WTC11 (cell line): ENCODE data around the gene GRAP2. TPM values are rescaled to one million over a fixed set of nuclear protein-coding genes. Genes with fewer than 3 reads are reported as not detected.

Experiments
- ATAC-seq: fragments of 200-7000 bp; cut with Tn5 transposase; 2 replicates; pipeline ENCODE4 v1.10.0; 2021; ENCODE audit warnings: mild to moderate bottlenecking, moderate library complexity
- CTCF ChIA-PET: fragments of 300-600 bp; sonication (Branson Sonifier 250); formaldehyde crosslinking; loops from one replicate; lab custom pipeline; 2021; ENCODE audit warnings: antibody characterized with exemption; lab: Charles Lee
- POLR2A ChIA-PET: fragments of 350-600 bp; sonication (Branson Sonifier 250); formaldehyde crosslinking; loops from one replicate; lab custom pipeline; 2021; ENCODE audit warnings: antibody characterized with exemption; lab: Charles Lee
- DNase-seq: peaks from one replicate; pipeline ENCODE4 v3.0.0; 2021; ENCODE audit warnings: low spot score
- H3K27ac Mint-ChIP-seq: 2 replicates; pipeline ENCODE4 v1.8.0; 2021; ENCODE audit warnings: mixed read lengths
- H3K27me3 Mint-ChIP-seq: 2 replicates; pipeline ENCODE4 v1.8.0; 2021; ENCODE audit warnings: low read depth, mild to moderate bottlenecking, moderate library complexity, mixed read lengths
- H3K36me3 Mint-ChIP-seq: 2 replicates; pipeline ENCODE4 v1.8.0; 2021; ENCODE audit warnings: mixed read lengths
- H3K4me1 Mint-ChIP-seq: 2 replicates; pipeline ENCODE4 v1.8.0; 2022; ENCODE audit warnings: mixed read lengths
- H3K4me3 Mint-ChIP-seq: 2 replicates; pipeline ENCODE4 v1.8.0; 2021; ENCODE audit warnings: mild to moderate bottlenecking, moderate library complexity, mixed read lengths
- H3K9me3 Mint-ChIP-seq: 2 replicates; pipeline ENCODE4 v1.8.0; 2021; ENCODE audit warnings: mixed read lengths
- CBFB ChIP-seq: sonication (generic); formaldehyde crosslinking; IDR thresholded peaks from 2 replicates; pipeline ENCODE4 v1.8.1; 2022; ENCODE audit warnings: mild to moderate bottlenecking, low read depth, missing genetic modification reagents
- FOXJ3 ChIP-seq: sonication (generic); formaldehyde crosslinking; IDR thresholded peaks from 2 replicates; pipeline ENCODE4 v1.9.0; 2021; ENCODE audit warnings: missing genetic modification reagents, mild to moderate bottlenecking, borderline replicate concordance
- JAZF1 ChIP-seq: fragments of 250-450 bp; sonication (Bioruptor Pico); IDR thresholded peaks from 2 replicates; pipeline ENCODE4 v1.9.0; 2021; ENCODE audit warnings: moderate library complexity, mild to moderate bottlenecking, inconsistent platforms
- MAX ChIP-seq: sonication (generic); formaldehyde crosslinking; IDR thresholded peaks from 2 replicates; pipeline ENCODE4 v1.8.0; 2022; ENCODE audit warnings: mild to moderate bottlenecking, missing genetic modification reagents
- MYBL2 ChIP-seq: sonication (generic); formaldehyde crosslinking; IDR thresholded peaks from 2 replicates; pipeline ENCODE4 v1.8.1; 2023; ENCODE audit warnings: mild to moderate bottlenecking, moderate library complexity, missing genetic modification reagents
- NR1H2 ChIP-seq: sonication (generic); formaldehyde crosslinking; IDR thresholded peaks from 2 replicates; pipeline ENCODE4 v1.9.0; 2021; ENCODE audit warnings: mild to moderate bottlenecking, moderate library complexity, missing genetic modification reagents
- PREB ChIP-seq: sonication (generic); formaldehyde crosslinking; IDR thresholded peaks from 2 replicates; pipeline ENCODE4 v1.8.1; 2022; ENCODE audit warnings: mild to moderate bottlenecking, missing genetic modification reagents, moderate library complexity, borderline replicate concordance
- PRRX2 ChIP-seq: fragments of 250-450 bp; sonication (Bioruptor Pico); IDR thresholded peaks from 2 replicates; pipeline ENCODE4 v1.8.0; 2021; ENCODE audit warnings: mild to moderate bottlenecking
- RELA ChIP-seq: sonication (generic); formaldehyde crosslinking; IDR thresholded peaks from 2 replicates; pipeline ENCODE4 v1.8.1; 2022; ENCODE audit warnings: missing genetic modification reagents, mild to moderate bottlenecking, borderline replicate concordance
- RORB ChIP-seq: fragments of 250-450 bp; sonication (Bioruptor Pico); IDR thresholded peaks from 2 replicates; pipeline ENCODE4 v1.9.0; 2021; ENCODE audit warnings: mild to moderate bottlenecking
- SMAD3 ChIP-seq: sonication (generic); formaldehyde crosslinking; IDR thresholded peaks from 2 replicates; pipeline ENCODE4 v1.8.0; 2022; ENCODE audit warnings: missing genetic modification reagents, mild to moderate bottlenecking, borderline replicate concordance
- TCF7 ChIP-seq: sonication (generic); formaldehyde crosslinking; IDR thresholded peaks from 2 replicates; pipeline ENCODE4 v1.8.0; 2022; ENCODE audit warnings: mild to moderate bottlenecking, low read depth, missing genetic modification reagents, moderate library complexity
- TEAD1 ChIP-seq: sonication (generic); formaldehyde crosslinking; IDR thresholded peaks from 2 replicates; pipeline ENCODE4 v1.8.0; 2022; ENCODE audit warnings: mild to moderate bottlenecking, missing genetic modification reagents
- TP53 ChIP-seq: sonication (generic); formaldehyde crosslinking; IDR thresholded peaks from 2 replicates; pipeline ENCODE4 v1.8.1; 2023; ENCODE audit warnings: mild to moderate bottlenecking, missing genetic modification reagents
- ZNF423 ChIP-seq: fragments of 250-450 bp; sonication (Bioruptor Pico); IDR thresholded peaks from 2 replicates; pipeline ENCODE4 v2.1.2; 2022; ENCODE audit warnings: mild to moderate bottlenecking, moderate library complexity
- ZSCAN18 ChIP-seq: fragments of 250-450 bp; sonication (Bioruptor Pico); IDR thresholded peaks from 2 replicates; pipeline ENCODE4 v2.1.2; 2022; ENCODE audit warnings: mild to moderate bottlenecking, moderate library complexity
- total RNA-seq: library from RNA; stranded (reverse); gene quantifications from 3 replicates; pipeline ENCODE4 v1.2.3, GENCODE V29; 2021
- TF ChIP-seq, protein P1 (sequence below): sonication (generic); formaldehyde crosslinking; IDR thresholded peaks from 2 replicates; pipeline ENCODE4 v1.8.1; 2022; ENCODE audit warnings: low read depth, mild to moderate bottlenecking, moderate library complexity, missing genetic modification reagents, borderline replicate concordance
- TF ChIP-seq, protein P2 (sequence below): sonication (generic); formaldehyde crosslinking; IDR thresholded peaks from 2 replicates; pipeline ENCODE4 v1.8.0; 2022; ENCODE audit warnings: mild to moderate bottlenecking, missing genetic modification reagents
- TF ChIP-seq, protein P3 (sequence below): sonication (generic); formaldehyde crosslinking; IDR thresholded peaks from 2 replicates; pipeline ENCODE4 v1.8.1; 2022; ENCODE audit warnings: mild to moderate bottlenecking, moderate library complexity, missing genetic modification reagents
- TF ChIP-seq, protein P4 (sequence below): sonication (generic); formaldehyde crosslinking; IDR thresholded peaks from 2 replicates; pipeline ENCODE4 v1.8.1; 2023; ENCODE audit warnings: mild to moderate bottlenecking, missing genetic modification reagents

Gene GRAP2
- total RNA-seq, 1 experiment from 2014 or later = 0.33 TPM

- TF ChIP-seq FOXJ3 (CRISPR knock-in tag) (no peak), MYBL2 (no peak), SMAD3 (no peak), RORB (no peak), RELA (CRISPR knock-in tag) (no peak), JAZF1 (CRISPR knock-in tag) (no peak), TEAD1 (CRISPR knock-in tag) (no peak), PREB (CRISPR knock-in tag) (no peak), TP53 (no peak), PRRX2 (CRISPR knock-in tag) (no peak), MAX (no peak), CBFB (CRISPR knock-in tag) (no peak), TCF7 (CRISPR knock-in tag) (no peak), ZNF423 (CRISPR knock-in tag) (no peak), ZSCAN18 (CRISPR knock-in tag) (no peak), NR1H2 (no peak)
- TF ChIP-seq, protein P1, sequence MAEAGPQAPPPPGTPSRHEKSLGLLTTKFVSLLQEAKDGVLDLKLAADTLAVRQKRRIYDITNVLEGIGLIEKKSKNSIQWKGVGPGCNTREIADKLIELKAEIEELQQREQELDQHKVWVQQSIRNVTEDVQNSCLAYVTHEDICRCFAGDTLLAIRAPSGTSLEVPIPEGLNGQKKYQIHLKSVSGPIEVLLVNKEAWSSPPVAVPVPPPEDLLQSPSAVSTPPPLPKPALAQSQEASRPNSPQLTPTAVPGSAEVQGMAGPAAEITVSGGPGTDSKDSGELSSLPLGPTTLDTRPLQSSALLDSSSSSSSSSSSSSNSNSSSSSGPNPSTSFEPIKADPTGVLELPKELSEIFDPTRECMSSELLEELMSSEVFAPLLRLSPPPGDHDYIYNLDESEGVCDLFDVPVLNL = no peak
- TF ChIP-seq, protein P2, sequence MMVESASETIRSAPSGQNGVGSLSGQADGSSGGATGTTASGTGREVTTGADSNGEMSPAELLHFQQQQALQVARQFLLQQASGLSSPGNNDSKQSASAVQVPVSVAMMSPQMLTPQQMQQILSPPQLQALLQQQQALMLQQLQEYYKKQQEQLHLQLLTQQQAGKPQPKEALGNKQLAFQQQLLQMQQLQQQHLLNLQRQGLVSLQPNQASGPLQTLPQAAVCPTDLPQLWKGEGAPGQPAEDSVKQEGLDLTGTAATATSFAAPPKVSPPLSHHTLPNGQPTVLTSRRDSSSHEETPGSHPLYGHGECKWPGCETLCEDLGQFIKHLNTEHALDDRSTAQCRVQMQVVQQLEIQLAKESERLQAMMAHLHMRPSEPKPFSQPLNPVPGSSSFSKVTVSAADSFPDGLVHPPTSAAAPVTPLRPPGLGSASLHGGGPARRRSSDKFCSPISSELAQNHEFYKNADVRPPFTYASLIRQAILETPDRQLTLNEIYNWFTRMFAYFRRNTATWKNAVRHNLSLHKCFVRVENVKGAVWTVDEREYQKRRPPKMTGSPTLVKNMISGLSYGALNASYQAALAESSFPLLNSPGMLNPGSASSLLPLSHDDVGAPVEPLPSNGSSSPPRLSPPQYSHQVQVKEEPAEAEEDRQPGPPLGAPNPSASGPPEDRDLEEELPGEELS = no peak
- TF ChIP-seq, protein P3, sequence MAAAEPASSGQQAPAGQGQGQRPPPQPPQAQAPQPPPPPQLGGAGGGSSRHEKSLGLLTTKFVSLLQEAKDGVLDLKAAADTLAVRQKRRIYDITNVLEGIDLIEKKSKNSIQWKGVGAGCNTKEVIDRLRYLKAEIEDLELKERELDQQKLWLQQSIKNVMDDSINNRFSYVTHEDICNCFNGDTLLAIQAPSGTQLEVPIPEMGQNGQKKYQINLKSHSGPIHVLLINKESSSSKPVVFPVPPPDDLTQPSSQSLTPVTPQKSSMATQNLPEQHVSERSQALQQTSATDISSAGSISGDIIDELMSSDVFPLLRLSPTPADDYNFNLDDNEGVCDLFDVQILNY = no peak
- TF ChIP-seq, protein P4, sequence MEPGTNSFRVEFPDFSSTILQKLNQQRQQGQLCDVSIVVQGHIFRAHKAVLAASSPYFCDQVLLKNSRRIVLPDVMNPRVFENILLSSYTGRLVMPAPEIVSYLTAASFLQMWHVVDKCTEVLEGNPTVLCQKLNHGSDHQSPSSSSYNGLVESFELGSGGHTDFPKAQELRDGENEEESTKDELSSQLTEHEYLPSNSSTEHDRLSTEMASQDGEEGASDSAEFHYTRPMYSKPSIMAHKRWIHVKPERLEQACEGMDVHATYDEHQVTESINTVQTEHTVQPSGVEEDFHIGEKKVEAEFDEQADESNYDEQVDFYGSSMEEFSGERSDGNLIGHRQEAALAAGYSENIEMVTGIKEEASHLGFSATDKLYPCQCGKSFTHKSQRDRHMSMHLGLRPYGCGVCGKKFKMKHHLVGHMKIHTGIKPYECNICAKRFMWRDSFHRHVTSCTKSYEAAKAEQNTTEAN (CRISPR knock-in tag) = no peak
- ATAC-seq (no peak), DNase-seq (no peak)
- no peak overlapping the region for H3K4me3 Mint-ChIP-seq
- peaks cover 5% of the 10 kb centered on the region; the same call in 1 of the 2 replicates for H3K9me3 Mint-ChIP-seq
- no peaks in the 10 kb centered on the region for H3K4me1 Mint-ChIP-seq
- no peaks in the 10 kb centered on the region for H3K36me3 Mint-ChIP-seq
- POLR2A ChIA-PET = interaction anchor here (0.6 kb wide), 1 partner anchor 154 kb away, joined by 3 read pairs; no protein-coding TSS in a partner anchor
- no peak overlapping the region for H3K27ac Mint-ChIP-seq
- no peaks in the 10 kb centered on the region for H3K27me3 Mint-ChIP-seq
- CTCF ChIA-PET = interaction anchor here (0.9 kb wide), 1 partner anchor 63 kb away, joined by 4 read pairs; no protein-coding TSS in a partner anchor
Measured at GRCh38 chr22:39871008-39871798, 29.7 kb upstream of the GRAP2 start.
